ENCODE data around the gene SEC22A.

GRCh38 chr3:123290962-123291361 is 89.2 kb downstream of the SEC22A start:
- TF ChIP-seq CTCF (IDR thresholded peaks at IDR 0.05) (no peak), EZH2 (IDR thresholded peaks at IDR 0.05; ENCODE audit: borderline replicate concordance, insufficient read depth, low read depth, low read length, poor library complexity, severe bottlenecking) (no peak)

Measured in B cell (primary cell).